Heart right ventricle (tissue), 16 donors: ENCODE measurements around the gene IRS2. TPM values are rescaled to one million over a fixed set of nuclear protein-coding genes. Genes with fewer than 3 reads are reported as not detected.

Source experiments
- ATAC-seq, 8 donors: fragments of 200-7000 bp; cut with Tn5 transposase; one replicate each; pipeline ENCODE4 v1.9.1; 2020; ENCODE audit warnings: mild to moderate bottlenecking in 8 of 8, moderate library complexity in 8 of 8, moderate number of reproducible peaks in 1 of 8
- DNase-seq, 2 donors: peaks; one replicate each; pipeline ENCODE4 v3.0.0-alpha.2; 2020
- H3K27ac ChIP-seq, 10 donors: fragments of 200-600 bp; sonication (generic) in 2 of 10; one replicate each; pipeline versions ENCODE4 v1.5.0 to v1.8.0; 2020 to 2022; ENCODE audit warnings: mild to moderate bottlenecking in 3 of 10
- H3K27me3 ChIP-seq, 7 donors: fragments of 200-600 bp; one replicate each; pipeline ENCODE4 v1.8.0; 2021 to 2022; ENCODE audit warnings: mild to moderate bottlenecking in 2 of 7
- H3K36me3 ChIP-seq, 9 donors: fragments of 200-600 bp; sonication (generic) in 1 of 9; one replicate each; pipeline versions ENCODE4 v1.5.0 to v1.8.0; 2020 to 2022; ENCODE audit warnings: mild to moderate bottlenecking in 2 of 9
- H3K4me1 ChIP-seq, 9 donors: fragments of 200-600 bp; sonication (generic) in 1 of 9; one replicate each; pipeline versions ENCODE4 v1.5.0 to v1.8.0; 2020 to 2022; ENCODE audit warnings: mild to moderate bottlenecking in 4 of 9
- H3K4me3 ChIP-seq, 10 donors: fragments of 200-600 bp; sonication (generic) in 2 of 10; one replicate each; pipeline versions ENCODE4 v1.5.0 to v1.8.0; 2020 to 2022; ENCODE audit warnings: mild to moderate bottlenecking in 7 of 10, moderate library complexity in 2 of 10
- H3K9me3 ChIP-seq, 11 donors: fragments of 200-600 bp in 10 of 11; sonication (generic) in 2 of 11; one replicate each; pipeline versions ENCODE4 v1.5.0 to v1.8.0; 2013 to 2022; ENCODE audit warnings: mild to moderate bottlenecking in 2 of 11, control low read depth in 1 of 11, moderate library complexity in 1 of 11
- CTCF ChIP-seq, 9 donors: fragments of 200-600 bp; sonication (generic) in 2 of 9; IDR thresholded peaks; one replicate each; pipeline versions ENCODE4 v1.5.0 to v1.8.0; 2021 to 2022; ENCODE audit warnings: antibody characterized with exemption in 9 of 9, mild to moderate bottlenecking in 5 of 9, moderate library complexity in 1 of 9
- WGBS, 2 donors: extraction: QIAGEN DNeasy Blood & Tissue Kit; methylation state at CpG; one replicate each; pipeline ENCODE4 v1.1.7; 2013; ENCODE audit warnings: inconsistent platforms in 1 of 2; 5-methylcytosine and 5-hydroxymethylcytosine counted together
- intact Hi-C, 10 donors: fragments of 100-400 bp; cut with DNase I; formaldehyde crosslinking; loops; one replicate each; pipeline versions ENCODE4 v1.11.1 to v1.14.2; 2022
- polyA plus RNA-seq, 2 donors: library from polyadenylated mRNA; stranded (reverse); fragments of 200-250 nt; gene quantifications; one replicate each; pipeline ENCODE4 v1.2.3, GENCODE V29; 2013
- total RNA-seq, 10 donors: library from RNA; stranded (reverse); fragmentation: NEBNext Ultra II Directional in 3 of 10; extraction: Animal tissue kit (Norgen Biotek cat#: 25700) in 3 of 10; gene quantifications; one replicate each; pipeline versions ENCODE4 v1.2.1 to v1.2.4, GENCODE V29; 2021 to 2023
- donor health status: Arrhythmogenic right ventricular cardiomyopathy.
- donor health status: ischemic (EF 13 %, LVEDD 7.1; RV severe dilation, severe dysfunction).
- donor health status: healthy with polysubstance abuse.
- donor health status: DM: no; HTN: yes; CAD: no.
- donor health status: DM: no; HTN: no; CAD: no.
- donor health status: ischemic (EF 25% LVEDD 6.9; RV normal size, moderate dysfunction).
- donor health status: ischemic (EF 25% LVEDD 5.7; RV mildly dilated, moderate dysfunction).
- donor health status: healthy.
- donor health status: DM: yes; HTN: yes; CAD: no.
- donor health status: Ischemic cardiomyopathy.
- donor health status: ischemic (EF 35%, LVEDD 5.7; RV mildly dilated, moderate dysfunction).
- donor health status: nonischemic (EF 11% LVEDD 7.7; RV severe dilation, severe dysfunction).
- donor health status: DM: yes; HTN: yes; CAD: no.
- donor health status: PGD.
- donor health status: ischemic (EF 29% LVEDD 5.4; RV normal size, mild dysfunction).
- donor health status: nonischemic (EF 23%, LVEDD 6.1; RV moderate dilation, normal function).

Gene IRS2
- total and polyA plus RNA-seq, 12 donors = 4.2 to 49.3 (median 13.7) TPM

- H3K4me3 ChIP-seq = no peak overlapping the region
- H3K36me3 ChIP-seq = peaks cover 0 to 43% (median 7%) of the 10 kb centered on the region in 9 donors
- H3K27me3 ChIP-seq = peaks cover 0 to 4% (median 0%) of the 10 kb centered on the region in 7 donors
- ATAC-seq (no peak), DNase-seq (no peak)
- 89 to 90% methylated on average over 4 of the region's 4 CpGs for WGBS, 2 donors
- peaks cover 0 to 14% (median 3%) of the 10 kb centered on the region in 9 donors for H3K4me1 ChIP-seq
- no peaks in the 10 kb centered on the region for H3K9me3 ChIP-seq
- intact Hi-C loops = no loop called here
- no peak overlapping the region for H3K27ac ChIP-seq
- TF ChIP-seq CTCF (IDR thresholded peaks at IDR 0.05) = no peak
These were observed 34.9 kb downstream of the IRS2 start for GRCh38 chr13:109751477-109751876.

GRCh38 chr13:109750221-109750775 is 36.1 kb downstream of the IRS2 start:
- Histone ChIP-seq H3K9me3 (no peaks in the 10 kb centered on the region), H3K36me3 (peaks cover 0 to 33% (median under 1%) of the 10 kb centered on the region in 9 donors), H3K4me3 (no peak overlapping the region), H3K27ac (no peak overlapping the region), H3K27me3 (peaks cover 0 to 14% (median 0%) of the 10 kb centered on the region in 7 donors), H3K4me1 (peaks cover 0 to 4% (median 0%) of the 10 kb centered on the region in 9 donors)
- TF ChIP-seq CTCF (IDR thresholded peaks at IDR 0.05) = no peak
- intact Hi-C loops = no loop called here
- no peak for ATAC-seq
- no peak for DNase-seq
- 81 to 91% methylated on average over 4 of the region's 4 CpGs for WGBS, 2 donors

GRCh38 chr13:109749365-109749764 is 37.0 kb downstream of the IRS2 start:
- Histone ChIP-seq H3K4me1 (peaks cover 0 to 10% (median 6%) of the 10 kb centered on the region in 9 donors), H3K4me3 (no peak overlapping the region), H3K36me3 (peaks cover 0 to 24% (median 0%) of the 10 kb centered on the region in 9 donors), H3K27ac (no peak overlapping the region), H3K27me3 (peaks cover 0 to 22% (median 5%) of the 10 kb centered on the region in 7 donors), H3K9me3 (no peaks in the 10 kb centered on the region)
- no peak for TF ChIP-seq CTCF (IDR thresholded peaks at IDR 0.05)
- DNase-seq (no peak), ATAC-seq (no peak)
- 78 to 82% methylated on average over 5 of the region's 5 CpGs for WGBS, 2 donors
- intact Hi-C loops = no loop called here

- H3K27ac ChIP-seq = no peak overlapping the region
- intact Hi-C loops = no loop called here
- peaks cover 0 to 17% (median 11%) of the 10 kb centered on the region in 9 donors for H3K4me1 ChIP-seq
- TF ChIP-seq CTCF (IDR thresholded peaks at IDR 0.05) = no peak
- H3K9me3 ChIP-seq = no peaks in the 10 kb centered on the region
- no peak overlapping the region for H3K4me3 ChIP-seq
- WGBS, 2 donors = 46 to 66% methylated on average over 2 of the region's 2 CpGs
- ATAC-seq (no peak), DNase-seq (no peak)
- peaks cover 0 to 18% (median 0%) of the 10 kb centered on the region in 9 donors for H3K36me3 ChIP-seq
- peaks cover 0 to 22% (median 7%) of the 10 kb centered on the region in 7 donors for H3K27me3 ChIP-seq
These were observed 37.7 kb downstream of the IRS2 start for GRCh38 chr13:109748677-109749076.
